CD14-positive monocyte (primary cell): ENCODE results near the gene HLA-DQB1. TPM values are rescaled to one million over a fixed set of nuclear protein-coding genes. Genes with fewer than 3 reads are reported as not detected.
A peak's percentile ranks its signal among the peaks of the same experiment; 100 is the strongest.

ENCODE experiments used
- DNase-seq, 3 donors: peaks; one replicate each; pipeline ENCODE4 v3.0.0-alpha.2; 2011 to 2022
- H2AFZ ChIP-seq: 2 replicates; pipeline ENCODE4 v1.6.0; 2012; ENCODE audit warnings: mild to moderate bottlenecking, low read depth, low read length, inconsistent platforms; ENCODE audit not compliant: insufficient read depth, poor library complexity, severe bottlenecking
- H3K27ac ChIP-seq, 2 donors: 1 replicate in 1 of 2; 2 replicates in 1 of 2; pipeline ENCODE4 v1.5.1; 2012 to 2013; ENCODE audit warnings: low read length in 2 of 2, control low read depth in 1 of 2, inconsistent platforms in 1 of 2, low read depth in 1 of 2, mild to moderate bottlenecking in 1 of 2
- H3K27me3 ChIP-seq, 2 donors: one replicate each; pipeline versions ENCODE4 v1.6.0 to v1.6.1; 2011 to 2013; ENCODE audit warnings: low read length in 2 of 2; ENCODE audit not compliant: control insufficient read depth in 2 of 2, insufficient read depth in 2 of 2
- H3K36me3 ChIP-seq, 2 donors: replicated peaks in 1 of 2; 1 replicate in 1 of 2; 2 replicates in 1 of 2; pipeline versions ENCODE4 v1.5.1 to v1.6.1; 2012 to 2013; ENCODE audit warnings: low read length in 2 of 2, control low read depth in 1 of 2, inconsistent platforms in 1 of 2, mild to moderate bottlenecking in 1 of 2; ENCODE audit not compliant: insufficient read depth in 2 of 2, control insufficient read depth in 1 of 2
- H3K4me1 ChIP-seq, 2 donors: 1 replicate in 1 of 2; 2 replicates in 1 of 2; pipeline versions ENCODE4 v1.5.1 to v1.6.1; 2012 to 2013; ENCODE audit warnings: low read length in 2 of 2, control low read depth in 1 of 2, inconsistent platforms in 1 of 2, mild to moderate bottlenecking in 1 of 2, moderate library complexity in 1 of 2; ENCODE audit not compliant: insufficient read depth in 2 of 2, control insufficient read depth in 1 of 2
- H3K4me2 ChIP-seq: replicated peaks from 2 replicates; pipeline ENCODE3; 2012; ENCODE audit warnings: low read length, moderate library complexity, mild to moderate bottlenecking; ENCODE audit not compliant: poor library complexity, severe bottlenecking; ENCODE audit errors: extremely low read depth
- H3K4me3 ChIP-seq, 3 experiments: fragments of 200-600 bp in 1 of 3; sonication (generic) in 1 of 3; replicated peaks in 1 of 3; 1 replicate in 2 of 3; 2 replicates in 1 of 3; pipeline ENCODE4 v1.5.1; 2011 to 2013; ENCODE audit warnings: low read length in 3 of 3, mild to moderate bottlenecking in 3 of 3, control low read depth in 2 of 3, low read depth in 2 of 3, inconsistent platforms in 1 of 3, moderate library complexity in 1 of 3
- H3K79me2 ChIP-seq: 2 replicates; pipeline ENCODE4 v1.6.0; 2012; ENCODE audit warnings: mild to moderate bottlenecking, control low read depth, inconsistent platforms, low read length, moderate library complexity; ENCODE audit not compliant: insufficient read depth
- H3K9ac ChIP-seq: 2 replicates; pipeline ENCODE4 v1.6.0; 2017; ENCODE audit warnings: low read length, mild to moderate bottlenecking; ENCODE audit not compliant: insufficient read depth, poor library complexity, severe bottlenecking
- H3K9me3 ChIP-seq, 2 donors: replicated peaks in 1 of 2; 1 replicate in 1 of 2; 2 replicates in 1 of 2; pipeline versions ENCODE4 v1.5.1 to v1.6.1; 2012 to 2013; ENCODE audit warnings: low read length in 2 of 2, control low read depth in 1 of 2; ENCODE audit not compliant: control insufficient read depth in 1 of 2, insufficient read depth in 1 of 2
- H4K20me1 ChIP-seq: 2 replicates; pipeline ENCODE4 v1.6.0; 2012; ENCODE audit warnings: mild to moderate bottlenecking, low read length, control low read depth, moderate library complexity; ENCODE audit not compliant: insufficient read depth
- H3K27ac Mint-ChIP-seq, 7 donors: one replicate each; pipeline ENCODE4 v1.8.0; 2020; ENCODE audit warnings: mild to moderate bottlenecking in 7 of 7, mixed read lengths in 7 of 7, moderate library complexity in 6 of 7, inconsistent platforms in 2 of 7
- H3K27me3 Mint-ChIP-seq, 3 donors: one replicate each; pipeline ENCODE4 v1.8.0; 2021 to 2022; ENCODE audit warnings: low read depth in 3 of 3, mild to moderate bottlenecking in 3 of 3, mixed read lengths in 3 of 3, moderate library complexity in 3 of 3, inconsistent platforms in 1 of 3
- H3K36me3 Mint-ChIP-seq, 2 donors: one replicate each; pipeline ENCODE4 v1.8.0; 2020; ENCODE audit warnings: mixed read lengths in 2 of 2, inconsistent platforms in 1 of 2, mild to moderate bottlenecking in 1 of 2
- H3K4me1 Mint-ChIP-seq: one replicate; pipeline ENCODE4 v1.8.0; 2020; ENCODE audit warnings: mild to moderate bottlenecking, mixed read lengths
- H3K4me3 Mint-ChIP-seq, 2 donors: one replicate each; pipeline ENCODE4 v1.8.0; 2020; ENCODE audit warnings: mild to moderate bottlenecking in 2 of 2, mixed read lengths in 2 of 2, moderate library complexity in 1 of 2
- H3K9me3 Mint-ChIP-seq, 7 donors: one replicate each; pipeline ENCODE4 v1.8.0; 2020 to 2022; ENCODE audit warnings: mixed read lengths in 7 of 7, mild to moderate bottlenecking in 6 of 7, moderate library complexity in 6 of 7, inconsistent platforms in 2 of 7
- CTCF ChIP-seq: fragments of 200-600 bp; IDR thresholded peaks from one replicate; pipeline ENCODE4 v1.8.0; 2022; ENCODE audit warnings: antibody characterized with exemption, mild to moderate bottlenecking
- WGBS: methylation state at CpG from one replicate; pipeline ENCODE4 v1.1.5; 2013; ENCODE audit warnings: missing lambda C conversion rate; ENCODE audit not compliant: insufficient coverage; 5-methylcytosine and 5-hydroxymethylcytosine counted together
- intact Hi-C, 2 donors: fragments of 100-400 bp; cut with micrococcal nuclease; formaldehyde crosslinking; loops; one replicate each; pipeline versions ENCODE4 v1.15.0 to v1.15.1; 2023
- polyA plus RNA-seq, 3 donors: library from polyadenylated mRNA; depleted of rRNA in 1 of 3; unstranded in 2 of 3; stranded (reverse) in 1 of 3; fragments of 300-500 nt in 2 of 3; fragments of >200 nt in 1 of 3; fragmentation: Illumina TruSeq in 2 of 3; gene quantifications; 1 replicate in 2 of 3; 2 replicates in 1 of 3; pipeline ENCODE4 v1.2.3, GENCODE V29; 2012 to 2021

The HLA-DQB1 gene
- polyA plus RNA-seq, 3 donors = 66.7 to 638 (median 246) TPM

GRCh38 chr6:32662836-32663235 lies 3.6 kb downstream of the HLA-DQB1 start:
- Mint-ChIP-seq H3K27me3 (peaks cover 1 to 10% (median 2%) of the 10 kb centered on the region in 3 donors), H3K4me3 (peak overlapping the region in 1 of 2 donors; percentile 100), H3K9me3 (peaks cover 0 to 8% (median 0%) of the 10 kb centered on the region in 7 donors), H3K27ac (peak overlapping the region in 1 of 7 donors; percentile 34), H3K36me3 (peaks cover 57 to 72% of the 10 kb centered on the region in 2 donors), H3K4me1 (peaks cover 44% of the 10 kb centered on the region)
- no peak for DNase-seq
- Histone ChIP-seq H3K79me2 (peaks cover 6% of the 10 kb centered on the region), H3K4me1 (peaks cover 7 to 10% of the 10 kb centered on the region in 2 donors), H2AFZ (no peak overlapping the region), H3K36me3 (peaks cover 11 to 32% of the 10 kb centered on the region in 2 donors), H3K4me2 (no peak overlapping the region), H3K27me3 (no peaks in the 10 kb centered on the region), H3K9me3 (no peaks in the 10 kb centered on the region), H3K9ac (no peak overlapping the region), H3K27ac (no peak overlapping the region), H3K4me3 (no peak overlapping the region), H4K20me1 (no peaks in the 10 kb centered on the region)
- no peak for TF ChIP-seq CTCF
- no CpG with 5 or more reads among the region's 5 CpGs for WGBS
- intact Hi-C loops = no loop called here

GRCh38 chr6:32662099-32662498 lies 4.4 kb downstream of the HLA-DQB1 start:
- no peaks in the 10 kb centered on the region for H3K9me3 ChIP-seq
- no CpG with 5 or more reads among the region's 7 CpGs for WGBS
- Mint-ChIP-seq H3K9me3 (peaks cover 0 to 10% (median 0%) of the 10 kb centered on the region in 7 donors), H3K36me3 (peaks cover 57 to 72% of the 10 kb centered on the region in 2 donors), H3K27me3 (peaks cover 1 to 10% (median 1%) of the 10 kb centered on the region in 3 donors), H3K4me1 (peaks cover 38% of the 10 kb centered on the region), H3K27ac (peak overlapping the region in 1 of 7 donors; percentile 76), H3K4me3 (peak overlapping the region in 1 of 2 donors; percentile 26)
- no peaks in the 10 kb centered on the region for H3K27me3 ChIP-seq
- no peak overlapping the region for H3K4me3 ChIP-seq
- H3K4me2 ChIP-seq = no peak overlapping the region
- intact Hi-C loops = no loop called here
- no peak for TF ChIP-seq CTCF
- H3K79me2 ChIP-seq = peaks cover 6% of the 10 kb centered on the region
- no peak overlapping the region for H3K27ac ChIP-seq
- H2AFZ ChIP-seq = no peak overlapping the region
- no peaks in the 10 kb centered on the region for H4K20me1 ChIP-seq
- H3K36me3 ChIP-seq = peaks cover 11 to 32% of the 10 kb centered on the region in 2 donors
- DNase-seq = no peak
- peaks cover 5 to 10% of the 10 kb centered on the region in 2 donors for H3K4me1 ChIP-seq
- no peak overlapping the region for H3K9ac ChIP-seq
